PC-9 (cell line): Measurements from ENCODE around the gene ZP1. TPM values are rescaled to one million over a fixed set of nuclear protein-coding genes. Genes with fewer than 3 reads are reported as not detected.
A peak's percentile ranks its signal among the peaks of the same experiment; 100 is the strongest.

ENCODE experiments used
- Bru-seq: library from RNA; stranded (reverse); fragments of 400-500 nt; gene quantifications from one replicate; lab custom pipeline; 2021; lab: Mats Ljungman, UMichigan
- BruChase-seq, 2 experiments: library from RNA; stranded (reverse); fragments of 400-500 nt; gene quantifications; one replicate each; lab custom pipeline; 2021; lab: Mats Ljungman, UMichigan
- BruUV-seq: library from RNA; stranded (reverse); fragments of 400-500 nt; replicated peaks from 2 replicates; lab custom pipeline; 2021; lab: Mats Ljungman, UMichigan
- CTCF ChIA-PET: fragments of 300-600 bp; sonication (Branson Sonifier 250); formaldehyde crosslinking; loops from one replicate; lab custom pipeline; 2022; ENCODE audit warnings: antibody characterized with exemption; lab: Charles Lee
- POLR2A ChIA-PET: fragments of 300-600 bp; sonication (Branson Sonifier 250); formaldehyde crosslinking; loops from one replicate; lab custom pipeline; 2022; ENCODE audit warnings: antibody characterized with exemption; ENCODE audit not compliant: unreplicated experiment; lab: Charles Lee
- DNase-seq, 2 experiments: peaks; one replicate each; pipeline versions ENCODE4 v3.0.0 to v3.0.0-alpha.2; 2015 to 2022; ENCODE audit warnings: mixed read lengths in 1 of 2
- H2AFZ ChIP-seq: fragments of 200-600 bp; sonication (generic); 2 replicates; pipeline ENCODE4 v1.8.1; 2017; ENCODE audit warnings: antibody characterized with exemption
- H3F3A ChIP-seq: fragments of 200-600 bp; sonication (generic); 2 replicates; pipeline ENCODE4 v1.8.1; 2017; ENCODE audit warnings: antibody characterized with exemption, mild to moderate bottlenecking, low read depth; ENCODE audit not compliant: insufficient read depth
- H3K27ac ChIP-seq: fragments of 200-600 bp; sonication (generic); 2 replicates; pipeline ENCODE4 v1.6.1; 2016; ENCODE audit warnings: mixed run types
- H3K27me3 ChIP-seq: fragments of 200-600 bp; sonication (generic); 2 replicates; pipeline ENCODE4 v1.6.1; 2016; ENCODE audit warnings: low read depth, mixed run types; ENCODE audit not compliant: insufficient read depth
- H3K36me3 ChIP-seq: fragments of 200-600 bp; sonication (generic); 2 replicates; pipeline ENCODE4 v1.6.1; 2016; ENCODE audit warnings: low read depth, mixed run types
- H3K4me1 ChIP-seq: fragments of 200-600 bp; sonication (generic); replicated peaks from 2 replicates; pipeline ENCODE4 v1.6.1; 2016; ENCODE audit warnings: mixed run types; ENCODE audit not compliant: insufficient read depth
- H3K4me2 ChIP-seq: fragments of 200-600 bp; sonication (generic); 2 replicates; pipeline ENCODE4 v1.6.1; 2017; ENCODE audit warnings: mixed run types
- H3K4me3 ChIP-seq: fragments of 200-600 bp; sonication (generic); 2 replicates; pipeline ENCODE4 v1.6.1; 2016; ENCODE audit warnings: mixed run types
- H3K79me2 ChIP-seq: fragments of 200-600 bp; sonication (generic); 2 replicates; pipeline ENCODE4 v1.6.1; 2017; ENCODE audit warnings: low read depth, mixed run types
- H3K9me2 ChIP-seq: fragments of 200-600 bp; sonication (generic); 2 replicates; pipeline ENCODE4 v1.8.1; 2017; ENCODE audit warnings: mild to moderate bottlenecking; ENCODE audit not compliant: insufficient read depth
- H3K9me3 ChIP-seq: fragments of 200-600 bp; sonication (generic); 2 replicates; pipeline ENCODE4 v1.8.1; 2016; ENCODE audit warnings: low read depth; ENCODE audit not compliant: insufficient read depth
- H4K20me1 ChIP-seq: fragments of 200-600 bp; sonication (generic); 2 replicates; pipeline ENCODE4 v1.8.1; 2017; ENCODE audit not compliant: insufficient read depth
- EZH2 ChIP-seq: fragments of 200-600 bp; sonication (generic); IDR thresholded peaks from 2 replicates; pipeline ENCODE4 v1.8.0; 2017; ENCODE audit warnings: antibody characterized with exemption, low read depth
- intact Hi-C: fragments of 100-400 bp; cut with micrococcal nuclease; formaldehyde crosslinking; loops from one replicate; pipeline ENCODE4 v1.10.0; 2022; ENCODE audit not compliant: unreplicated experiment
- long read RNA-seq: library from polyadenylated mRNA; stranded (forward); transcript quantifications from one replicate; pipeline ENCODE4 v2.0.0, GENCODE V29; 2022
- total RNA-seq: library from RNA; stranded (reverse); gene quantifications from 2 replicates; pipeline ENCODE4 v1.2.3, GENCODE V29; 2021
- TF ChIP-seq, protein P1 (sequence below): fragments of 200-600 bp; sonication (generic); conservative IDR thresholded peaks from 2 replicates; pipeline ENCODE4 v1.6.1; 2017; ENCODE audit warnings: mixed run types, antibody characterized with exemption, mild to moderate bottlenecking, moderate library complexity

The ZP1 gene, protein sequence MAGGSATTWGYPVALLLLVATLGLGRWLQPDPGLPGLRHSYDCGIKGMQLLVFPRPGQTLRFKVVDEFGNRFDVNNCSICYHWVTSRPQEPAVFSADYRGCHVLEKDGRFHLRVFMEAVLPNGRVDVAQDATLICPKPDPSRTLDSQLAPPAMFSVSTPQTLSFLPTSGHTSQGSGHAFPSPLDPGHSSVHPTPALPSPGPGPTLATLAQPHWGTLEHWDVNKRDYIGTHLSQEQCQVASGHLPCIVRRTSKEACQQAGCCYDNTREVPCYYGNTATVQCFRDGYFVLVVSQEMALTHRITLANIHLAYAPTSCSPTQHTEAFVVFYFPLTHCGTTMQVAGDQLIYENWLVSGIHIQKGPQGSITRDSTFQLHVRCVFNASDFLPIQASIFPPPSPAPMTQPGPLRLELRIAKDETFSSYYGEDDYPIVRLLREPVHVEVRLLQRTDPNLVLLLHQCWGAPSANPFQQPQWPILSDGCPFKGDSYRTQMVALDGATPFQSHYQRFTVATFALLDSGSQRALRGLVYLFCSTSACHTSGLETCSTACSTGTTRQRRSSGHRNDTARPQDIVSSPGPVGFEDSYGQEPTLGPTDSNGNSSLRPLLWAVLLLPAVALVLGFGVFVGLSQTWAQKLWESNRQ
- not detected in 2 replicates for total RNA-seq
- Bru-seq, nascent RNA = percentile 8 among the genes with signal in this experiment
- BruChase-seq, experiment 1, labeled RNA remaining after a 2-hour chase = not detected
- BruChase-seq, experiment 2, labeled RNA remaining after a 6-hour chase = not detected
- long read RNA-seq = 0 reads

DNA sequence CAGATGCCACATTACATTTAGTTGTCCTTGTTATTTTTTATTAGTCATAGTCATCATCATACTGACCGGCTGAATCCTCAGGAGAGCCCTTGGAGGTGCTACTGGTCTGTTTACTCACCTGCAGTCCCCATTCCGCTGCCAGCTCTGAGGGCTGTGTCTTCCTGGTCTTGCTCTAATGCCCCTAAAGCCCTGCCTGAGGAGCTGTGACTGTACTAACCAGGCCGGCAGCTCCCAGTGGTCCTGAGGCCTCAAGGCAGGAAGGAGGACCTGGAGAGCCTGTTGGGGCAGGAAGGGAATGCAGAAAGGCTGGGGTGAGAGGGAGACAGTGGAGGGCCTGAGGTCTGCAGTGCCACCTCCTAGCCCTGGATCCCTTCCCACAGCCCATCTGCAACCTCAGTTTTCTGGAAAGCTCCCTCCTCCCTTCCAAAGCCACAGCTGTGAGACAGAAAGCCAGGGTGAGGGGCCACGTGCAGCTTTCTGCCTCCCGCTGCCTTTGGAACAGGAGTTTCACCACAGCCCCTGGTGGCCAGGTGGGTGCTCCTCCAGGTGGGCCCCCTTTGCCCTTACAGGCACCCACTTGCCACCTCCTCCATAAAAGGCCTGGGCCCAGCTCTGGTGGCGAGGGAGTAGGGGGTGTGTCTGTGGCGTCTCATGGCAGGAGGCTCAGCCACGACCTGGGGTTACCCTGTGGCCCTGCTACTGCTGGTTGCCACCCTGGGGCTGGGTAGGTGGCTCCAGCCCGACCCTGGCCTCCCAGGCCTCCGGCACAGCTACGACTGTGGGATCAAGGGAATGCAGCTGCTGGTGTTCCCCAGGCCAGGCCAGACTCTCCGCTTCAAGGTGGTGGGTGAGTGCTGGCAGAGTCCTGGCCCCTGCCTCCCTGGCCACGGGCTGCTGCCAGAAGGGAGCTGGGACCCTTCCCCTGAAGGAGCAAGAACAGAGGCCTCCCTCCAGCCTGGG is at the start of gene ZP1:
Gene ZP1 (plus strand): TSS at position 632 of the 960 bp plus-strand sequence. CDS start 20 bp downstream, at position 652.
- ChIA-PET CTCF (interaction anchor here (1.8 kb wide), 1 partner anchor 32 kb away, joined by 4 read pairs; no protein-coding TSS in a partner anchor), POLR2A (interaction anchor here (0.6 kb wide), 1 partner anchor 45 kb away, joined by 5 read pairs; no protein-coding TSS in a partner anchor)
- no peaks in the 10 kb centered on the region for H3F3A ChIP-seq
- no peak within 1 kb of the TSS for H2AFZ ChIP-seq
- H3K4me1 ChIP-seq = 0 out of 2 replicates have a peak, but pooled peaks cover 11% of the 10 kb centered on the region
- H3K9me3 ChIP-seq = no peaks in the 10 kb centered on the region
- no peaks in the 10 kb centered on the region for H3K36me3 ChIP-seq
- peaks cover 5% of the 10 kb centered on the region; the same call in 1 of the 2 replicates for H3K27me3 ChIP-seq
- H4K20me1 ChIP-seq = no peaks in the 10 kb centered on the region
- no TSS peak for BruUV-seq
- H3K4me3 ChIP-seq = no peak within 1 kb of the TSS
- DNase-seq = peak; percentile 35 to 65
- no peak within 1 kb of the TSS for H3K27ac ChIP-seq
- intact Hi-C loops = no loop called here
- no peaks in the 10 kb centered on the region for H3K79me2 ChIP-seq
- TF ChIP-seq, protein P1, sequence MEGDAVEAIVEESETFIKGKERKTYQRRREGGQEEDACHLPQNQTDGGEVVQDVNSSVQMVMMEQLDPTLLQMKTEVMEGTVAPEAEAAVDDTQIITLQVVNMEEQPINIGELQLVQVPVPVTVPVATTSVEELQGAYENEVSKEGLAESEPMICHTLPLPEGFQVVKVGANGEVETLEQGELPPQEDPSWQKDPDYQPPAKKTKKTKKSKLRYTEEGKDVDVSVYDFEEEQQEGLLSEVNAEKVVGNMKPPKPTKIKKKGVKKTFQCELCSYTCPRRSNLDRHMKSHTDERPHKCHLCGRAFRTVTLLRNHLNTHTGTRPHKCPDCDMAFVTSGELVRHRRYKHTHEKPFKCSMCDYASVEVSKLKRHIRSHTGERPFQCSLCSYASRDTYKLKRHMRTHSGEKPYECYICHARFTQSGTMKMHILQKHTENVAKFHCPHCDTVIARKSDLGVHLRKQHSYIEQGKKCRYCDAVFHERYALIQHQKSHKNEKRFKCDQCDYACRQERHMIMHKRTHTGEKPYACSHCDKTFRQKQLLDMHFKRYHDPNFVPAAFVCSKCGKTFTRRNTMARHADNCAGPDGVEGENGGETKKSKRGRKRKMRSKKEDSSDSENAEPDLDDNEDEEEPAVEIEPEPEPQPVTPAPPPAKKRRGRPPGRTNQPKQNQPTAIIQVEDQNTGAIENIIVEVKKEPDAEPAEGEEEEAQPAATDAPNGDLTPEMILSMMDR = no peak
- no peak for TF ChIP-seq EZH2
- no peaks in the 10 kb centered on the region for H3K9me2 ChIP-seq
- H3K4me2 ChIP-seq = no peak within 1 kb of the TSS

DNA sequence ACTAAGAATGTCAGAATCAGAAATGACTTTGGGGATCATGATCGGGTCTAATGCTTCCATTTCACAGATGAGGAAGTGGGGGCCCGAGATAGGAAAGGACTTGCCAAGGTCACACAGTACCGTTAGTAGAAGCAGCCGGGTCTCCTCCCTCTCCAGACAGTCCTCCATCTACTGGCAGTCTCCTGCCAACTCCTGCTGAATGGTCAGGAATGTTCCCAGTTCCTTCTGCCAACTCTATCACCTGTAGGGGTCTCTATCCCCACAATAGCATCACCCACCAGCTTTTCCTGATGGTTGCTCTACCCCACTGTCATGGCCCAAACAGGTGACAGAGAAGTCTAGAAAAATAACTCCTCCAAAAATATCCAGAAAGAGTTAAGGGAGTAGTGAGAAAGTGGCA is 49.3 kb upstream of the ZP1 start:
- BruUV-seq = no TSS peak
- Histone ChIP-seq H3K9me2 (no peaks in the 10 kb centered on the region), H3K27me3 (peaks cover 69% of the 10 kb centered on the region), H3K36me3 (no peaks in the 10 kb centered on the region), H3K4me3 (no peak overlapping the region), H3K9me3 (peaks cover 5% of the 10 kb centered on the region), H3K79me2 (no peaks in the 10 kb centered on the region), H4K20me1 (no peaks in the 10 kb centered on the region), H3K27ac (no peak overlapping the region), H3K4me2 (no peak overlapping the region), H3K4me1 (no peaks in the 10 kb centered on the region), H3F3A (no peaks in the 10 kb centered on the region), H2AFZ (no peak overlapping the region)
- no peak for DNase-seq
- POLR2A ChIA-PET = interaction anchor here (0.8 kb wide), 1 partner anchor 51 kb away, joined by 5 read pairs; no protein-coding TSS in a partner anchor
- intact Hi-C loops = no loop called here
- TF ChIP-seq EZH2 = no peak
- TF ChIP-seq, protein P1 = no peak
- CTCF ChIA-PET = interaction anchor here (0.5 to 0.6 kb wide), 2 partner anchors 690 to 1082 kb away, joined by 3 to 6 read pairs; no protein-coding TSS in a partner anchor
